ENCODE measurements around the gene OR13H1. TPM values are rescaled to one million over a fixed set of nuclear protein-coding genes. Genes with fewer than 3 reads are reported as not detected.
"Not testable (repeated sequence)": the region's sequence is repeated elsewhere in the genome, so short reads cannot be mapped to it uniquely, and the experiment has no call there.

The OR13H1 gene
- total RNA-seq: not detected
- not detected for polyA plus RNA-seq

- FAIRE-seq (no peak), ATAC-seq (no peak)
- intact Hi-C loops (cut with DNase I): no loop called here
Observed at GRCh38 chrX:131543774-131544173, at the start of gene OR13H1. Gene OR13H1, plus strand, starts transcription at chrX:131544074. Its CDS starts 0 bp downstream, at chrX:131544074.

GRCh38 chrX:131501556-131501955 lies 42.3 kb upstream of the OR13H1 start:
- H3K4me1 ChIP-seq; H3K4me3 ChIP-seq; ATAC-seq; H3K27ac ChIP-seq; FAIRE-seq; intact Hi-C loops (cut with DNase I); DNase-seq; H3K36me3 ChIP-seq; H3K9me3 ChIP-seq: not testable (repeated sequence)
- peaks cover 0 to 11% (median 4%) of the 10 kb centered on the region in 4 donors for H3K27me3 ChIP-seq
- 42 to 45% methylated on average over 5 of the region's 5 CpGs for WGBS, 2 donors

More at GRCh38 chrX:131543774-131544173, at the start of gene OR13H1:
- Histone ChIP-seq H3K36me3 (no peaks in the 10 kb centered on the region), H3K9me3 (no peaks in the 10 kb centered on the region), H3K4me1 (no peaks in the 10 kb centered on the region), H3K27ac (no peak within 1 kb of the TSS), H3K27me3 (peaks cover 0 to 5% (median 0%) of the 10 kb centered on the region in 4 donors), H3K4me3 (no peak within 1 kb of the TSS)
- 23 to 28% methylated on average over 1 of the region's 1 CpG for WGBS, 2 donors
- no peak for TF ChIP-seq CTCF (IDR thresholded peaks at IDR 0.05)
- DNase-seq: no peak

GRCh38 chrX:131513159-131513914 lies 30.5 kb upstream of the OR13H1 start:
- no peaks in the 10 kb centered on the region for H3K36me3 ChIP-seq
- H3K27me3 ChIP-seq: peaks cover 0 to 5% (median 0%) of the 10 kb centered on the region in 4 donors
- FAIRE-seq (no peak), DNase-seq (no peak), ATAC-seq (no peak)
- no peaks in the 10 kb centered on the region for H3K4me1 ChIP-seq
- no peak for TF ChIP-seq CTCF (IDR thresholded peaks at IDR 0.05)
- intact Hi-C loops (cut with DNase I): no loop called here
- H3K4me3 ChIP-seq: no peak overlapping the region
- no peak overlapping the region for H3K27ac ChIP-seq
- 65 to 67% methylated on average over 9 of the region's 9 CpGs for WGBS, 2 donors
- no peaks in the 10 kb centered on the region for H3K9me3 ChIP-seq

GRCh38 chrX:131521824-131522223 lies 22.1 kb upstream of the OR13H1 start:
- FAIRE-seq: no peak
- intact Hi-C loops (cut with DNase I): no loop called here
- Histone ChIP-seq H3K4me1 (no peaks in the 10 kb centered on the region), H3K4me3 (no peak overlapping the region), H3K27me3 (peaks cover 0 to 12% (median 2%) of the 10 kb centered on the region in 4 donors), H3K27ac (no peak overlapping the region), H3K36me3 (no peaks in the 10 kb centered on the region), H3K9me3 (no peaks in the 10 kb centered on the region)
- no peak for ATAC-seq
- no peak for DNase-seq
- no peak for TF ChIP-seq CTCF (IDR thresholded peaks at IDR 0.05)
- WGBS, 2 donors: 26 to 41% methylated on average over 2 of the region's 2 CpGs

GRCh38 chrX:131544218-131544617 lies 344 bp downstream of the OR13H1 start:
- no peak for DNase-seq
- Histone ChIP-seq H3K9me3 (no peaks in the 10 kb centered on the region), H3K27me3 (peaks cover 0 to 5% (median 0%) of the 10 kb centered on the region in 4 donors), H3K27ac (no peak overlapping the region), H3K36me3 (no peaks in the 10 kb centered on the region), H3K4me1 (no peaks in the 10 kb centered on the region), H3K4me3 (no peak overlapping the region)
- no peak for TF ChIP-seq CTCF (IDR thresholded peaks at IDR 0.05)
- WGBS, 2 donors: 59 to 68% methylated on average over 4 of the region's 4 CpGs
- no peak for FAIRE-seq
- no peak for ATAC-seq
- intact Hi-C loops (cut with DNase I): no loop called here

Data from pancreas (tissue), 10 donors.